C4-2B (cell line): ENCODE measurements around the gene PDS5A.

Experiments used
- ZFX ChIP-seq: fragments of 450-650 bp; IDR thresholded peaks from 2 replicates; pipeline ENCODE4 v1.6.1; 2017
- TF ChIP-seq, protein P1 (sequence below): fragments of 450-650 bp; conservative IDR thresholded peaks from 2 replicates; pipeline ENCODE4 v1.5.1; 2017; ENCODE audit warnings: mild to moderate bottlenecking

DNA sequence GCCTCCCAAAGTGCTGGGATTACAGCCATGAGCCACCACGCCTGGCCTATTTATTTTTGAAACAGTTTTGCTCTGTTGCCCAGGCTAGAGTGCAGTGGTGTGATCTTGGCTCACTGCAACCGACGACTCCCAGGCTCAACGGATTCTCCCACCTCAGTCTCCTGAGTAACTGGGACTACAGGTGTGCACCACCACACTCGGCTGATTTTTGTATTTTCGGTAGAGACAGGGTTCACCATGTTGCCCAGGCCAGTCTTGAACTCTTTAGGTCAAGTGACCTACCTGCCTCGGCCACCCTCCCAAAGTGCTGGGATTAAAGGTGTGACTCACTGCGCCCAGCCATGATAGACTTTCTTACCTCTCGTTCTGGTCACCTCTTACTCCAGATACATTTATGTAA, 155.8 kb downstream of the PDS5A start:
- TF ChIP-seq, protein P1, sequence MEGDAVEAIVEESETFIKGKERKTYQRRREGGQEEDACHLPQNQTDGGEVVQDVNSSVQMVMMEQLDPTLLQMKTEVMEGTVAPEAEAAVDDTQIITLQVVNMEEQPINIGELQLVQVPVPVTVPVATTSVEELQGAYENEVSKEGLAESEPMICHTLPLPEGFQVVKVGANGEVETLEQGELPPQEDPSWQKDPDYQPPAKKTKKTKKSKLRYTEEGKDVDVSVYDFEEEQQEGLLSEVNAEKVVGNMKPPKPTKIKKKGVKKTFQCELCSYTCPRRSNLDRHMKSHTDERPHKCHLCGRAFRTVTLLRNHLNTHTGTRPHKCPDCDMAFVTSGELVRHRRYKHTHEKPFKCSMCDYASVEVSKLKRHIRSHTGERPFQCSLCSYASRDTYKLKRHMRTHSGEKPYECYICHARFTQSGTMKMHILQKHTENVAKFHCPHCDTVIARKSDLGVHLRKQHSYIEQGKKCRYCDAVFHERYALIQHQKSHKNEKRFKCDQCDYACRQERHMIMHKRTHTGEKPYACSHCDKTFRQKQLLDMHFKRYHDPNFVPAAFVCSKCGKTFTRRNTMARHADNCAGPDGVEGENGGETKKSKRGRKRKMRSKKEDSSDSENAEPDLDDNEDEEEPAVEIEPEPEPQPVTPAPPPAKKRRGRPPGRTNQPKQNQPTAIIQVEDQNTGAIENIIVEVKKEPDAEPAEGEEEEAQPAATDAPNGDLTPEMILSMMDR: no peak
- TF ChIP-seq ZFX: no peak
